Breast epithelium (tissue), 3 donors: ENCODE data around the gene HPS1.

Experiments used
- CTCF ChIP-seq, 3 donors: fragments of 450-650 bp; IDR thresholded peaks; one replicate each; pipeline ENCODE4 v1.5.1; 2016 to 2017; ENCODE audit warnings: antibody characterized with exemption in 3 of 3, mild to moderate bottlenecking in 3 of 3, moderate library complexity in 3 of 3
- POLR2A ChIP-seq: fragments of 450-650 bp; IDR thresholded peaks from one replicate; pipeline ENCODE4 v1.6.1; 2016; ENCODE audit warnings: antibody characterized with exemption, mild to moderate bottlenecking, moderate library complexity
- POLR2AphosphoS5 ChIP-seq, 3 donors: sonication (generic); formaldehyde crosslinking; IDR thresholded peaks; one replicate each; pipeline ENCODE4 v1.6.1; 2017; ENCODE audit warnings: antibody characterized with exemption in 3 of 3

- TF ChIP-seq CTCF (IDR thresholded peaks at IDR 0.05) (no peak), POLR2A (no peak), POLR2AphosphoS5 (IDR thresholded peaks at IDR 0.05) (no peak)
Measured at GRCh38 chr10:98445200-98445812, 1.4 kb downstream of the HPS1 start.
